Measurements from ENCODE around the gene RPS14. TPM values are rescaled to one million over a fixed set of nuclear protein-coding genes. Genes with fewer than 3 reads are reported as not detected.

RPS14 gene
- total and polyA plus RNA-seq, 10 of the 15 experiments (the other 5 are each of a cell fraction or from before 2014, with no cell fraction given): 2,295 to 4,047 (median 2,787) TPM

DNA sequence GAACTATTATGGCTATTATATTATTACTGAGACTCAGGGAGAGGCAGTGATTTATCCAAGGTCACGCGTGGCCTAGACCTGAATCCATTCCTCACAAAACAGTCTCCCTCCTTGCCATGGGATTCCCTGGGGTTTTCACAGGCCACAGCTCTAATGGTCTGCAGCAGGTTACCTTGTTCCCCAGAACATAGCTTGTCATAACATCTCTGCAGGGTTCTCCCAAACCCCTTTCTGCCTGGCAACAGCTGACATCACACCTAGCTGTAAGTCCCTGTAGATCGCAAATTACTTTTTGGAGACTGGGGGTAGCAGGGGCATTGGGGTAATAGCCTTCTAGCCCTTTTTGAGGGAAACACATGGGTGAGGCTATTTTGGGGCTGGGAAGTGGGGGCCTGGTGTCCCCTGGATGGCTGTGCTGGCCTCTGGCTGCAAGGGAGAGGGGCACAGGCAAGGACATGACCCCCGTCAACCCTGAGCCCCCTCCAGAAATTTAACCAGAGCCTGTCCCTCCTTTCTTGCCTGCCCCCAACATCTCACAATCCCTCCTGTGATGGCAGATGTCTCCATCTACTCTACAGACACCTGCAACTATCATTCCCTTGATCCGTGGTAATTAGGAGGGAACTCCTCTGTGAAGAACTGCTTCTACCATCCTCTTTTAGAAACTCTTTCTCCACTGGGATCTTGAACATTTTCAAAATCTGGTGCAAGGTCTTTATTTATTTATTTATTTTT lies 38.1 kb downstream of the RPS14 start (continued):
- TF ChIP-seq ZNF217 (IDR thresholded peaks at IDR 0.05) (no peak), MTA2 (IDR thresholded peaks at IDR 0.05; ENCODE audit: low read depth) (no peak), EP300 (IDR thresholded peaks at IDR 0.05; ENCODE audit: borderline replicate concordance in 1 of 2, control insufficient read depth in 1 of 2, low read depth in 2 of 2, low read length in 2 of 2) (peak in 1 of 2 experiments; percentile 33; a peak in 1 of 4 replicates), RCOR1 (conservative IDR thresholded peaks at IDR 0.05; ENCODE audit: low read depth, low read length) (0 out of 2 replicates have a peak, but pooled peaks have one; percentile 5), EZH2 (IDR thresholded peaks at IDR 0.05; ENCODE audit: borderline replicate concordance, control insufficient read depth, low read depth, low read length) (no peak), YY1 (IDR thresholded peaks at IDR 0.05; ENCODE audit: low read depth, low read length) (no peak), BCL11A (IDR thresholded peaks at IDR 0.05; ENCODE audit: low read depth, low read length) (0 out of 2 replicates have a peak, but pooled peaks have one; percentile 6), RFX5 (IDR thresholded peaks at IDR 0.05; ENCODE audit: low read depth, low read length) (peak; percentile 99), STAT3 (IDR thresholded peaks at IDR 0.05; ENCODE audit: low read depth, low read length) (no peak), RB1 (IDR thresholded peaks at IDR 0.05; ENCODE audit: borderline replicate concordance) (no peak), SREBF2 (IDR thresholded peaks at IDR 0.05; ENCODE audit: low read length) (no peak), SPI1 (IDR thresholded peaks at IDR 0.05; ENCODE audit: borderline replicate concordance, insufficient read depth, low read depth, low read length) (no peak), GABPA (IDR thresholded peaks at IDR 0.05; ENCODE audit: low read depth) (no peak), REST (IDR thresholded peaks at IDR 0.05; ENCODE audit: low read depth, low read length) (no peak), BACH1 (IDR thresholded peaks at IDR 0.05; ENCODE audit: borderline replicate concordance) (peak; percentile 96), MXI1 (IDR thresholded peaks at IDR 0.05; ENCODE audit: low read depth, low read length) (peak; percentile 88), MYB (IDR thresholded peaks at IDR 0.05; ENCODE audit: borderline replicate concordance, low read depth, low read length) (no peak), KDM1A (IDR thresholded peaks at IDR 0.05; ENCODE audit: borderline replicate concordance) (no peak), ZSCAN29 (IDR thresholded peaks at IDR 0.05) (no peak; the same call in 1 of the 2 replicates), CHD4 (IDR thresholded peaks at IDR 0.05) (no peak)
- TF ChIP-seq, protein P1, sequence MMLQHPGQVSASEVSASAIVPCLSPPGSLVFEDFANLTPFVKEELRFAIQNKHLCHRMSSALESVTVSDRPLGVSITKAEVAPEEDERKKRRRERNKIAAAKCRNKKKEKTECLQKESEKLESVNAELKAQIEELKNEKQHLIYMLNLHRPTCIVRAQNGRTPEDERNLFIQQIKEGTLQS (IDR thresholded peaks at IDR 0.05; ENCODE audit: borderline replicate concordance, extremely low read depth, low read depth, low read length): no peak
- TF ChIP-seq, protein P2, sequence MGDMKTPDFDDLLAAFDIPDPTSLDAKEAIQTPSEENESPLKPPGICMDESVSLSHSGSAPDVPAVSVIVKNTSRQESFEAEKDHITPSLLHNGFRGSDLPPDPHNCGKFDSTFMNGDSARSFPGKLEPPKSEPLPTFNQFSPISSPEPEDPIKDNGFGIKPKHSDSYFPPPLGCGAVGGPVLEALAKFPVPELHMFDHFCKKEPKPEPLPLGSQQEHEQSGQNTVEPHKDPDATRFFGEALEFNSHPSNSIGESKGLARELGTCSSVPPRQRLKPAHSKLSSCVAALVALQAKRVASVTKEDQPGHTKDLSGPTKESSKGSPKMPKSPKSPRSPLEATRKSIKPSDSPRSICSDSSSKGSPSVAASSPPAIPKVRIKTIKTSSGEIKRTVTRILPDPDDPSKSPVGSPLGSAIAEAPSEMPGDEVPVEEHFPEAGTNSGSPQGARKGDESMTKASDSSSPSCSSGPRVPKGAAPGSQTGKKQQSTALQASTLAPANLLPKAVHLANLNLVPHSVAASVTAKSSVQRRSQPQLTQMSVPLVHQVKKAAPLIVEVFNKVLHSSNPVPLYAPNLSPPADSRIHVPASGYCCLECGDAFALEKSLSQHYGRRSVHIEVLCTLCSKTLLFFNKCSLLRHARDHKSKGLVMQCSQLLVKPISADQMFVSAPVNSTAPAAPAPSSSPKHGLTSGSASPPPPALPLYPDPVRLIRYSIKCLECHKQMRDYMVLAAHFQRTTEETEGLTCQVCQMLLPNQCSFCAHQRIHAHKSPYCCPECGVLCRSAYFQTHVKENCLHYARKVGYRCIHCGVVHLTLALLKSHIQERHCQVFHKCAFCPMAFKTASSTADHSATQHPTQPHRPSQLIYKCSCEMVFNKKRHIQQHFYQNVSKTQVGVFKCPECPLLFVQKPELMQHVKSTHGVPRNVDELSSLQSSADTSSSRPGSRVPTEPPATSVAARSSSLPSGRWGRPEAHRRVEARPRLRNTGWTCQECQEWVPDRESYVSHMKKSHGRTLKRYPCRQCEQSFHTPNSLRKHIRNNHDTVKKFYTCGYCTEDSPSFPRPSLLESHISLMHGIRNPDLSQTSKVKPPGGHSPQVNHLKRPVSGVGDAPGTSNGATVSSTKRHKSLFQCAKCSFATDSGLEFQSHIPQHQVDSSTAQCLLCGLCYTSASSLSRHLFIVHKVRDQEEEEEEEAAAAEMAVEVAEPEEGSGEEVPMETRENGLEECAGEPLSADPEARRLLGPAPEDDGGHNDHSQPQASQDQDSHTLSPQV (IDR thresholded peaks at IDR 0.05): no peak

All from GM12878 (cell line).